GM21717 (cell line): ENCODE results near the gene CACNA1A.

Source experiments
- ATAC-seq: cut with Tn5 transposase; IDR thresholded peaks from one replicate; pipeline ENCODE4 v1.9.1; 2021; ENCODE audit warnings: mild to moderate bottlenecking, moderate library complexity; ENCODE audit not compliant: unreplicated experiment

The CACNA1A gene

DNA sequence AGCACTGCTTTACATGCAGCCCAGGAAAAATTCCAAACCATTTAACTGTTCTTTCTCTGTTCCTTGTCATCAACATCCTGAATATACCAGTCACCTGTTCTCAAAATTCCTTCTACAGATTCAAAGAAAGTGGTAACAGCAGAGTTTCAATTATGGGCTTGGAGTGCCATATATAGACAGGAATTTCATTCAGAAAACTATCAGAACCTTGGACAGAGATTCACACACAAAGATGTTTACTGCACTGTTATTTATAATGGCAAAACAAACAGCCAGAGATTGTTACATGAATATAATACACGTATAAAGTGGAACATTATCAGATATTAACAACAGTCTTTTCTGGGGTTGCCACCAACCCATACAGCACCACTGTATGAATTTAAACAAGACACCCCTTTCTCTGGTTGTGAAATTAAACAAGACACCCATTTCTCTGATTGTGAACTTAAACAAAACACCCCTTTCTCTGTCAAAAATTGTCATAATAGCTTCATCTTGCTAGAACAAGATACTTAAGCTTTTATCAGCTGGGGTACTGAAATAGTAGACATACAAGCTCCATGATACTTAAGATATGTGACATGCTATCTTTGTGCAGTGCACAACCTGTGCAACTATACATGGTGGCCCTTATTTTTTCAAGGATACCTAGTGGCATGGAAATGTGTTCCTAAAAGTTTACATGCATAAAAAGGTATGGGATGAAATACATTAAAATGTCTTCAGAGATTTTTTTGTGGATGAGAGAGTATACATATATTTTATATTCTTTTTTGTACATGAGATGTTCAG, 12.6 kb downstream of the CACNA1A start:
- no peak for ATAC-seq

DNA sequence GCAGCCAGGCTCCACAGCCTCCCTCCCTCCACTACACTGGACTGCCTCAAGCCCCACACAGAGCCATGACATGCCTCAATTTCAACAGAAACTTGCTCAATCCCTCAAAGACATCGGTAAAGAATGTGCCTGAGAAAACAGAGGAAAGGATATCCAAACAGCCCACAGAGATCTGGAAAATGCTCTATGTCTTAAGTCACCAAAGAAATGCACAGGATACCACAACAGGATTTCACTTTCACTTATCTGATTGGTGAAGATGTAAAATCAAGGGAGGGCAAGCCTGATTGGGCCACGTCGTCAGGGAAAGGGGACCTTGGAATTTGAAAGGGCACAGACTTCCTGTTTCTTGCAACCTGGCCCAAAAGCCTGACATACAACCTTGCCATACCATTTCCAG, 14.2 kb downstream of the CACNA1A start:
- no peak for ATAC-seq

DNA sequence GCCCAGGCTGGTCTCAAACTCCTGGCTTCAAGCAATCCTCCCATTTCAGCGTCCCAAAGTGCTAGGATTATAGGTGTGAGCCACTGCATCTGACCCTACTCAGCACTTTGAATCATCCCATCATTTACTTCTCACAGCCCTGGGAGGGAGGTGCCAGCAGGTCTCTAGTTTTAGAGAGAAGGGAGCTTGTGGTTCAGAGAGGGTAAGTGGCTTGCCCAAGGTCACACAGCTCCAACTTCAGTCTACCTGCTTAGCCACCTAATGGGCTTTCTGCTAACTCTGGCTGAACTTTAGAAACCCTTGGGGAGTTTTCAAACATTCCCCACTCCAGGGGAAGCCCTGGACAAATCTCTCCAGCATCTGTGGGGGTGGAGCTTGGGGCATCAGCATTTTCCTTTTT, 18.3 kb downstream of the CACNA1A start:
- no peak for ATAC-seq

DNA sequence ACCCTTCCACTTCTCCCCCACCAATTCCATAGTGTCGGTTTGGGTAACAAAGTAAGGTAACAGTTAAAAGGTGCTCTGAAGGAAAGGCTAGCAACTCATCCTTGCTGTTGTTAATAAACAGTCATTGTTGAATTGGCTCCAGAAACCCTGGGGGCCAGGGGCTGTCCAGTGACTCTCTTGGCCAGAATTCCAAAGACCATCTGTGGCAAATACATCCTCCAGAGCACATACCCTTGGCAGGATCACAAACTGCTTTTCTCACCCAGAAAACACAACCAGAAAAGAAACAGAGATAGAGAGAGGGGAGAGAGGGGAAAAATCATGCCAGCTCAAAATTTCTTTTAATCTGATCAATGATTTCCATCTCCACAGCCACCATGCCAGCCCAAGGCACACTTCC, 22.1 kb downstream of the CACNA1A start:
- no peak for ATAC-seq

DNA sequence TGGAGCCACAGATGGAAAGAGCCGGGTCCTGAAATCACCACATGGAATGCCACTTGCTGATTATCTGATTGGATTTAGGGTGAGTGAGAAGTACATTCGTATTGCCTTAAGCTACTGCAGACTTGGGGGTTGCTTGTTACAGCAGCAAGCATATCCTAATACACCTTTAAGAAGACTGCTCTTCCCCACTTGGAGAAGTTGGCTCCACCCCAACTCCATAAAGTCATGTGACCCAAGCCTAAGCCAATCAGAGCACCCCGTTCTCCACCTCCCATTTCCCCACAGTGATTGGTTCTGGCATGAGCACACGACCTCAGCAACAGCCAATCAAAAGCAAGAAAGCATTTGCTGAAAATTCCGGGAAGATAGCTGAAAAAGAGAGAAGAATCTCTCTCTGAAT, 23.1 kb downstream of the CACNA1A start:
- no peak for ATAC-seq

DNA sequence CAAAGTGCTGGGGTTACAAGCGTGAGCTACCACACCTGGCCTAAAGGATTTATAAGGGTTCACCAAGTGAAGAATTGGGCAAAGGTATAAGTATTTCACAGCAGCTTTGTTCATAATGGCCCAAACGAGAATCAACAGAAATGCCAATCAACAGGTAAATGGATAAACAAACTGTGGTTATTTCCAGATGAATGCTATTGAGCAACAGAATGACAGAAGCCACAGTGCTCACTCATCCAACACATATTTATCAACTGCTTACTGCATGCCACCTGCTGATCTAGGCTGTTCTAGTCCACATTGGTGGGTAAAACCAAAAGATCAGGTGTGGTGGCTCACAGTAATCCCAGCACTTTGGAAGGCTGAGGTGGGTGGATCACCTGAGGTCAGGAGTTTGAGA, 27.7 kb downstream of the CACNA1A start:
- ATAC-seq = no peak

DNA sequence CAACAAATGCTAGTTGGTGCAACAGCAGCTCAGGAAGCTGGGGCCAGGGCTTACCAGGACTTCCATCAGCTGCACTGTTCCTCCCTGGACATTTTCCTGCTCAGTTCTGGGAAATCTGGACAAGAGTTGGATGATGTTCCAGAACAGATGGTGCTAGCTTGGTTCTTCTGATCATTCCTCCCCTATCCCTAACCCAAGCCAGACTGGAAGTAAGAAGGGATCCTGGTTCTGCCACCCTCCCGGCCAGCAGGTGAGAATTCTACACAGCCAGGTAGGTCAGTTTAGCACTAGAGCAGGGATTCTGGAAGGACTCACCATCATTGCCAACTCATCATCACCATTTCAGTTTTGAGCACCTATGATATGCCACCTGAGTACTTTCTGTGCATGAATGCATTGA, 30.2 kb downstream of the CACNA1A start:
- no peak for ATAC-seq

DNA sequence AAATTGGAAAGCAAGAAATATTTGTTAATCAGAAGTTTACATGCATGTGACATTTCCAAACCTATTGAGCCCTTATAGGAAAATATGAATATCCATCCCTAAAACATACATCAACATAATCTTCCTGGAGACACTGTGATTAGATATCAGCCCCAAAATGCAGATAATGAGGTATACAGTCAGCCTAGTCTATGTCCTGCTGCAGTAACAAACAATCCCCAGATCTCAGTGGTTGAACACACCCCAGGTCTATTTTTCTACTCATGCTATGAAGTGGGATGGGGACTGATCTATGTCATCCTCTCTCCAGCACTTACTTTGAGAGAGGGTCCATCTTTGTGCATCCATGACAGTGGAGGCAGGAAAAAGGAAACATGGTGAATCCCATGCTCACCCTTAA, 31.2 kb downstream of the CACNA1A start:
- no peak for ATAC-seq

DNA sequence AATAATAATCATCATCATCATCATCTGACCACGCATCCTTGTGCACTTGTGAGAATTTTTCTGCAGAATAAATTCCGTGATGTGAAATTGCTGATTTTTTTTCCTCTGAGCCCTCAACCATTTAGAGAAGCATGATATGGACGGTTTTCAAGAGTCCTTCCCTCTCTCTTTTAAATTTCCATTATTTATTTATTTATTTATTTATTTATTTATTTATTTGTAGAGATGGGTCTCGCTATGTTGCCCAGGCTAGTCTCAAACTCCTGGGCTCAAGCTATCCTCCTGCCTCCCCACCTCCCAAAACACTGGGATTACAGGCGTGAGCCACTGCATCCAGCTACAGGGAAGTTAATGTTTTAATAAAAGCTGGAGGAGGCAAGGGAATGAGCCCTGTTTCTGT, 39.6 kb downstream of the CACNA1A start:
- no peak for ATAC-seq

DNA sequence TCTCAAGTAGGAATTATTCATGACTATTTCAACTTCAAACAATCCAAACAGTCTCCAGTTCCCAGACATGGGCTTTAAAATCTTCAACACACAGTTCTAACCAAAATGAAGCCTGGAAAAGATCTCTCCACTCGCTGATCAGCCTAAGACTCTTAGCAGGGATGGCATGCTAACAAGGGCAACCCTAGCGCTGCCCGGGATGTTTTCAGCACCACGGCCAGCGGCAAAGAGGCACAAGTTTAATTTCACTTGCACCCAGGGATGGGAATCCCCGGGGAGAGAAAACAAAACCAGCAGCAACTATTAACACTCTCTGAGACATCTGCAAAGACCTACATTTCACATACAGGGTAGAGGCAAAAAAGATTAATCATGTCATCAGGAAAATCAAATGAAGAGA, 43.0 kb downstream of the CACNA1A start:
- no peak for ATAC-seq

DNA sequence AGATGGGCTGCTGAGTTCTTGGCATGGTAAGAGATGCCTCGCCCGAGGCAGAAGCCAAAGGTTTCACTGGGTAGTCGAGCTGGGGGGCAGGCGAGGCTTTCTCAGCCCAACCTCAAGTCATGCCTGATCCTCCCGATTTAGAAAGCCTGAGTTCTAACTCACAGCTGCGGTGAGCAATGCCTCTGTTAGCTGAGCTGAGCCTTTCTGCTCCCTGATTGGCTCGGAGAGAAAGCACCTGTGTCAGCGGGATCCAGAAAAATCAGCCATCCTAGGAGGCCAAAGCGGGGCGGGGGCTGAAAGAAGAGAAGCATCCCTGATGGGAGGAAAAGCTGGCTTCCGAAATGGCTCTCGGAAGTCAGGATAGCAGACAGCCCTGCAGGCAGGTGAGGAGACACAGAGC, 44.7 kb downstream of the CACNA1A start:
- ATAC-seq = no peak

DNA sequence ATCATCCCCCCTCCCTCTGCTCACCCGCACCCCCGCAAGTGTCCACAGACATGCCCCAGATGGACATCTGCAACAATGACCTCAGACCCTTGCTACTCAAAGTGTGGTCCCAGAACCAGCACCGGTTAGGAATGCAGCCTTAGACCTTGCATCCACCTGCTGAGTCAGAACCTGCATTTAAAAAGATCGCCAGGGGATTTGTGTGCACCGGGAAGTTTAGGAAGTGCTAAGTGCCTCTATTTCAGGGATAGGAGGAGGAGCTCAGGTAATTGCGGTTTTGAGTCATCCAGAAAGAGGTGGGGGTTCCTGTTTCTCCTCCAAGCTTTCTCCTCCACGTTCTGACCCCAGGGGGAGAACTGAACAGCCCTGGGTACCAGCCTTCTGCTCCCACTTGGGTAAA, 46.2 kb downstream of the CACNA1A start:
- no peak for ATAC-seq

DNA sequence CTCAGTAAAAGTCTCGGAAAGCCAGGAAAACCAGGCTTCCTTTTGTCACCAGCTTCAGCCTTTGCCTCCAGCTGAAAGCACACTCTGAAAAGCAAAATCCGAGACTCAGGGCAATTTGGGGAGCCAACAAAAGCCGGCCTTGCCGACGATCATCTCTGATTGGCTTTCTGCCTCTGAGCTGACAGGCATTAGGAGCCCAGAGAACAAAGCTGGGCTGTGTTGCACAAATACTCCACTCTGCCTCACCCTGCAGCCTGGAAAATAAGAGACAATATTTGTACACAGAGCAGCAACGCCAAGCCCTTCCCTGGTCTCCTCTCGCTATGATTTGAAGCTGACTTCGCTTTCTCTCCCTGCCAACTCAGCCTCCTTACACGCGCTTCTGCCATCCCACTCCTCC, 46.9 kb downstream of the CACNA1A start:
- no peak for ATAC-seq

DNA sequence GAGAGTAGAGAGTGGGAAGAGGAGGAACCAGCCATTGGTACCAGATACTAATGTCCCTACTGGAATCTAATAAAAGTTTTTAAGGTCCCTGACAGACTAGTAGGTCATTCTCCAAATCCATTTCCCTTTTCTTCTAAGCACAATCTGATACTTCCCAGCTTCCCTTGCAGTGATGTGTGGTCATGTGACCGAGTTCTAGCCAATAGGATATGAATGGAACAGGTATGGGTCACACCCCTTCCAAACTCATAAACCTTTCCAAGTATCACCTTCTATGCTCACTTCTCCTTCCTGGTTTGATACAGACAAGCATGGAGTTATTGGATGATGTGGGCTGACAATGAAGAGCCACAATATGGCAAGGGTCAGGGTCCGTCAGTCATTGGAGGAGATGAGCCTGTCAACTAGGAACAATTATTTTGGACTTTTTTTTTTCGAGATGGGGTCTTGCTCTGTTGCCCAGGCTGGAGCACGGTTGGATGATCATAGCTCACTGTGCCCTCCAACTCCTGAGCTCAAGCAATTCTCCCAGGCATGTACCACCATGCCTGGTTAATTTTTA, 54.8 kb downstream of the CACNA1A start:
- no peak for ATAC-seq

DNA sequence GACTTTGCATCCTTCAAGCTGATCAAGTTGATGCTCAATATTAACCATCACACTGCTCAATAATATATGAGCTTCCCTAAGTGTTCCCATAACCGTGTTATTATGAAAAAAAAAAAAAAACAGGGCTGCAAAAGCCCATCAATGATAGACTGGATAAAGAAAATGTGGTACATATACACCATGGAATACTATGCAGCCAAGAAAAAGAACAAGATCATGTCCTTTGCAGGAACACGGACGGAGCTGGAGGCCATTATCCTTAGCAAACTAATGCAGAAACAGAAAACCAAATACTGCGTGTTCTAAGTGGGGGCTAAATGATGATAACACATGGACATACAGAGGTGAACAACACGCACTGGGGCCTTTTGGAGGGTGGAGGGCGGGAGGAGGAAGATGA, 58.3 kb downstream of the CACNA1A start:
- no peak for ATAC-seq

DNA sequence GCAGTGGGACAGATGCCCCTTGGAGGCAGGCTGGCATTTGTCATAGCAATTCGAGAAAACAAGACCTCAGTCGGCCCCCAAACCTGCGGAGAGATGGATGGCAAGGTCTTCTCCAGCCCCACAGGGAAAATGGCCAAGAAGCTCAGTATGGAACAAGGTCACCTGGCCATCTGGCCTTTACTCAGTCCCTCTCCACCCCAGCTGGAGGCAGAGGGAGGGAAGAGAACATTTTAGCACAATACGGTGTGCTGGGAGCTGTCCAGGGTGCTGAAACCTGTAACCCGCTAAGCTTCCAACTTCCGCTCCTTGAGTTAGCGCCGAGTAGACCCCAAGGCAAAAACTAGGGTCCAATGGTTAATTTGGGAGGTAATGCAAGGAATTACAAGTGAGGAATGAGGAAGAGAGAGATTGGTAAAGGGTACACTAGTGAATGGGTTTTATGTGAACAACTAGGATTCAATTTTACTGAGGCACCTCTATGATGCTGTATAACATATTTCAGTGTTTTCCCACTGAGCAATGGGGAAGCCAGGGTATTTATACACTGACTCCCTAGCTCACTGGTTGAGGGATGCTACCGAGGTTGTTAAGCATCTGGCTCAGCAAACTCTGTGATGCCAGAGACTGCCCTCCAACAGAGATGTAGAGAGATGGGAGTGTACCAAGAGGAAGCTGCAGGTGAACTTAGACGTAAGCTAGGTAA, 64.3 kb downstream of the CACNA1A start:
- ATAC-seq = no peak

DNA sequence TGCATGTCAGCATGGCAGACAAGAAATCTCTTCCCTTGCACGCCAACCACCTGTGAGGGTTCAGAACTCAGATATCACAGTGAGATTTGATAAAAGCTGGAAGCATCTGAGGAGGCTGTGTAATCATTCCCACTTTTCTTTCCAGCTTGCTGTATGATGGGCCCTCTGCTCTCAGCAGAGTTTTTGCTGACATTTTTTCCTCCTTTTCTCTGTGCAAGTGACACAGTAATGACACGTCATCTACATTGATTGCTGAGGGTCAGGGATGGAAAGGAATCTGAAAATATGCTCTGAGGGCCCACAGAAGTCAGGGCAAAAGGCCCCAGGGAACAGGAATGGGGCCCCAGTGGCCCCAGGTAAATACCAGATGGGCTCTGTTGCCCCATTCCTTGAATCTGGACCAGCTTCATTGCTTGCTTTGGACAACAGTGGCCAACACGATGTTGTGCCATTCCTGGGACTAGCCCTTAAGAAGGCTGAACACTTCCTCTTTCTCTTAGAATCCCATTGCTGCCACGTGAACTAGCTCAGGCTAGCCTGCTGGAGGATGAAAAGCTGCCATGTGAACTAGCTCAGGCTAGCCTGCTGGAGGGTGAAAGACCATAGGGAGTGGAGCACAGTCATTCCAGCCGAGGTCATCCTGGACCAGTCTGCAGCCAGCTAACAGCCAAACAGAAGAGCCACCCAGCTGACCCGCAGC, 68.2 kb downstream of the CACNA1A start:
- no peak for ATAC-seq

DNA sequence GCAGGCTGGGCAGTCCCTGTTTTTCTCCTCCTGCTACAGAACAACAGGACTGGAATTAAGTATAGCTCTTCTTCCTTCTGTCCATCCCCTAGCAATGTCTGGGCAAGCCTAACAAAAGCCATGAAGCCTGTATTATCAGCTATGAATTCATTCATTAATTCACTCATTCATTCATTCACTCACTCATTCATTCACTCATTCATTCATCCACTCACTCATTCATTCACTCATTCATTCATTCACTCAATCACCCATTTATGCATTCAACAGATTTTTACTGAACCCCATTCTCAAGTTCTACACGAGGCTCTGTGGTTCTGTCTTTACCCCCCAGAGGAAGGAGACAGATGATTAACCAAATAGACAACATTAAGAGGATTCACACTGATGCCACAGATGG, 69.9 kb downstream of the CACNA1A start:
- ATAC-seq = no peak

DNA sequence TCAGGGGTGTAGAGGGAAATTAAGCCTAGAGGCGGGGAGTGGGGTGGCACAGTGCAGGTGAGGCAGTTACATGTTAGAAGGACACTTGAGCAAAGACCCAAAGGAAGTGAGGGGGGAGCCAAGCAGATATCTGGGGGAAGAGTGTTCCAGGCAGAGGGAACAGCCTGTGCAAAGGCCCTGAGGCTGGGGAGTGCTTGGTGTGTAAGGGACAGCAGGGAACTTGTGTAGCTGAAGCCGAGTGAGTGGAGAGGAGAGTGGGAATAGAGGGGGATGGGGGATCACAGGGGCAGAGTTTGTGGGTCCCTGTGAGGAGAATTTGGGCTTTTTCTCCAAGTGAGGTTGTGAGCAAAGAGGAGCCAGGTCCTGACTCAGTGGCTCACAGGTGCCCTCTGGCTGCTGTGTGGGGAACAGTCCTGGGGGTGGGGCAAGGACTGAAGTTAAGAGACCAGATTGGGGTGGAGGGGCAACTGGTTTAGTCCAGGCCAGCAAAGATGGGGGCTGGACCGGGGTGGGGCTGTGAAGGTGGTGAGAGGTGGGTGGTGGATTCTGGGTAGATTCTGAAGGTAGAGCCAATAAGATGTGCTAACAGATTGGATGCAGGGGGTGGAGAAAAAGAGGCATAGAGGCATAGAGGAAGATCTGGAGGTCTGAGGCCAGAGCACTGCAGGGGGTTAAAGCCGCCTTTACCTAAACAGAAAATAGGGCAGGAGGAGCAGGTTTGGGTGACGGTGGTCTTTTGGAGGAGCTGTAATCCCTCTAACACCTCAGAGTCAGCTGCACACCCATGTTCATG, 75.3 kb downstream of the CACNA1A start:
- no peak for ATAC-seq

DNA sequence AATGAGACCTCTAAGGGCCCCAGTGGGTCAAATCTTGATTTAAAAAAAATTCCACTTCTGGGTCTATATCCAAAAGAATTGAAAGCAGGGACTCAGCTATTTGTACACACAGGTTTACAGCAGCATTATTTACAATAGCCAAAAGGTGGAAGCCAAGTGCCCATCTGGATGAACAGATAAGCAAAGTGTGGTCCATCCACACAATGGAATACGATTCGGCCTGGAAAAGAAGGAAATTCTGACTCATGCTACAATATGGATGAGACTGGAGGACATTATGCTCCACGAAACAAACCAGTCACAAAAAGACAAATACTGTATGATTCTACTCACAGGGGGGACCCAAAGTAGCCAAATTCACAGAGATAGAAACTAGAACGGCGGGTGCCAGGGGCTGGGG, 76.7 kb downstream of the CACNA1A start:
- no peak for ATAC-seq

DNA sequence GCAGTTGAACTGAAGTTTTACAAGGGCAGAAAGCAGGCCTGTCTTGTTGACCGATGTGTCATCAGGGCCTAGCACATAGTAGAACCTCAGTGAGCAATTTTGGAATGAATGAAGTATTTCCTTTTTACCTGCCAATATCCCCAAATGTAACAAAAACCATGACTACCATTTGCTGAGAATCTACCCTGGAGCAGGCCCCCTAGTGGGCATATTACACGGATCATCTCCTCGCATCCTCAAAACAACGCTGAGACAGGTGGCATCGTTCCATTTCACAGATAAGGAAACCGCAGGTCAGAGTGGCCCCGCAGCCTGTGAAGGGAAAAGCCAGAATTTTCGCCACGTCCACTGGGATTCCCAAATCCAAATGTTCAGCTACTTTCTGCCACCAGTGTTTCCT, 77.9 kb downstream of the CACNA1A start:
- no peak for ATAC-seq
